HUES48 (cell line): ENCODE results near the gene CD4.
A peak's percentile ranks its signal among the peaks of the same experiment; 100 is the strongest.
"Not testable (repeated sequence)": the region's sequence is repeated elsewhere in the genome, so short reads cannot be mapped to it uniquely, and the experiment has no call there.

Experiments used
- H3K27ac ChIP-seq: one replicate; pipeline ENCODE4 v1.7.0; 2013; ENCODE audit warnings: low read depth, low read length, inconsistent platforms
- H3K27me3 ChIP-seq: 2 replicates; pipeline ENCODE4 v1.6.1; 2013; ENCODE audit warnings: mild to moderate bottlenecking, low read length; ENCODE audit not compliant: control insufficient read depth, insufficient read depth
- H3K36me3 ChIP-seq: 2 replicates; pipeline ENCODE4 v1.6.1; 2013; ENCODE audit warnings: low read length; ENCODE audit not compliant: control insufficient read depth, insufficient read depth
- H3K4me1 ChIP-seq: 2 replicates; pipeline ENCODE4 v1.6.1; 2013; ENCODE audit warnings: mild to moderate bottlenecking, low read length; ENCODE audit not compliant: control insufficient read depth, insufficient read depth
- H3K4me3 ChIP-seq: 2 replicates; pipeline ENCODE4 v1.5.1; 2013; ENCODE audit warnings: mild to moderate bottlenecking, low read depth, low read length
- H3K9ac ChIP-seq: 2 replicates; pipeline ENCODE4 v1.6.1; 2013; ENCODE audit warnings: mild to moderate bottlenecking, low read depth, low read length, moderate library complexity
- H3K9me3 ChIP-seq: 2 replicates; pipeline ENCODE4 v1.6.1; 2013; ENCODE audit warnings: low read length; ENCODE audit not compliant: control insufficient read depth, insufficient read depth

The CD4 gene

DNA sequence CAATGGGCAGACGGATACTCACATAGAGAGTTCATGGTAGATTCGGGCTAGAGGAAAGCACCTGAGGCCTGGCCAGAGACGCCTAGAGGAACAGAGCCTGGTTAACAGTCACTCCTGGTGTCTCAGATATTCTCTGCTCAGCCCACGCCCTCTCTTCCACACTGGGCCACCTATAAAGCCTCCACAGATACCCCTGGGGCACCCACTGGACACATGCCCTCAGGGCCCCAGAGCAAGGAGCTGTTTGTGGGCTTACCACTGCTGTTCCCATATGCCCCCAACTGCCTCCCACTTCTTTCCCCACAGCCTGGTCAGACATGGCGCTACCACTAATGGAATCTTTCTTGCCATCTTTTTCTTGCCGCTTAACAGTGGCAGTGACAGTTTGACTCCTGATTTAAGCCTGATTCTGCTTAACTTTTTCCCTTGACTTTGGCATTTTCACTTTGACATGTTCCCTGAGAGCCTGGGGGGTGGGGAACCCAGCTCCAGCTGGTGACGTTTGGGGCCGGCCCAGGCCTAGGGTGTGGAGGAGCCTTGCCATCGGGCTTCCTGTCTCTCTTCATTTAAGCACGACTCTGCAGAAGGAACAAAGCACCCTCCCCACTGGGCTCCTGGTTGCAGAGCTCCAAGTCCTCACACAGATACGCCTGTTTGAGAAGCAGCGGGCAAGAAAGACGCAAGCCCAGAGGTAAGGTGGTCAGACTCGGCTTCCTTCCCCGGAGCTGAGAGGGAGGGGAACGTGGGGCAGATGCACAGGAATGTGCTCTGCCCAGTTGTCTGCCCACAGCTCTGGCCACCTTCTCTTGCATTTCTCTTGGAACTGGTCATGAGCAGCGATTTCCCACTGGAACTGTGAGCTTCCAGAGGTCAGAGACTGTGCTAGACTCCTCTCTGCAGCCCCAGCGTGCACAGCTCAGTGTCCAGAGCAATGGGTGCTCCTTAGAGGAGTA is at the start of gene CD4:
Gene CD4 (plus strand): TSS at position 557 of the 953 bp plus-strand sequence. CDS start 10,611 bp downstream, outside the sequence.
- Histone ChIP-seq H3K9ac (no peak within 1 kb of the TSS), H3K27me3 (no peaks in the 10 kb centered on the region), H3K9me3 (no peaks in the 10 kb centered on the region), H3K27ac (no peak within 1 kb of the TSS), H3K4me3 (no peak within 1 kb of the TSS), H3K36me3 (no peaks in the 10 kb centered on the region), H3K4me1 (peaks cover 18% of the 10 kb centered on the region)

DNA sequence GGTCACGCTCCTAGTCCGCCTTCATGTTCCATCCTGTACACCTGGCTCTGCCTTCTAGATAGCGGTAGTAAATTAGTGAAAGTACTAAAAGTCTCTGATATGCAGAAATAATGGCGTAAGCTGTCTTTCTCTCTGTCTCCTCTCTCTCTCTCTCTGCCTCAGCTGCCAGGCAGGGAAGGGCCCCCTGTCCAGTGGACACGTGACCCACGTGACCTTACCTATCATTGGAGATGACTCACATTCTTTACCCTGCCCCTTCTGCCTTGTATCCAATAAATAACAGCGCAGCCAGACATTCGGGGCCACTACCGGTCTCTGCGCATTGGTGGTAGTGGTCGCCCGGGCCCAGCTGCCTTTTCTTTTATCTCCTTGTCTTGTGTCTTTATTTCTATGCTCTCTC is 47.2 kb upstream of the CD4 start:
- not testable (repeated sequence) for H3K27me3 ChIP-seq, H3K4me1 ChIP-seq, H3K4me3 ChIP-seq, H3K9me3 ChIP-seq, H3K9ac ChIP-seq, H3K27ac ChIP-seq
- peaks cover 16% of the 10 kb centered on the region for H3K36me3 ChIP-seq

DNA sequence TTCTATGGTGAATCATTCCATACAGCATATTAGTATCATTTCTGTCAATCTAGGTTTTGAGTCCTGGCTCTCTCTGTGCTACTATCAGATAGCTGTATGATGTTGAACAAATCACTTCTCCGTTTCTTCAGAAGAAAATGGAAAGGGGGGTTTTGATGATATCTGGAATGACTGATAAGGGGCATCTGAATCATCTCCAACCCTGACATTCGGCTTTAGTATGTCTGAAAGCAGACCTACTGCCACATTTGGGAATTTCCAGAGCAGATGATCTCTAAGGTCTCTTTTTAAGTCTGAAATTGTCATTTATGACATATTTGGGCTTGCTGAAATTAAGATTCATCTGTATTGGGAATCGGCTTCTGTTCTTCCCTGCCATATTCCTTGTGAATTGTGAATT is 46.5 kb upstream of the CD4 start:
- Histone ChIP-seq H3K36me3 (peaks cover 23% of the 10 kb centered on the region), H3K9ac (no peak overlapping the region), H3K4me3 (no peak overlapping the region), H3K27ac (no peak overlapping the region), H3K9me3 (no peaks in the 10 kb centered on the region), H3K4me1 (no peaks in the 10 kb centered on the region), H3K27me3 (no peaks in the 10 kb centered on the region)

DNA sequence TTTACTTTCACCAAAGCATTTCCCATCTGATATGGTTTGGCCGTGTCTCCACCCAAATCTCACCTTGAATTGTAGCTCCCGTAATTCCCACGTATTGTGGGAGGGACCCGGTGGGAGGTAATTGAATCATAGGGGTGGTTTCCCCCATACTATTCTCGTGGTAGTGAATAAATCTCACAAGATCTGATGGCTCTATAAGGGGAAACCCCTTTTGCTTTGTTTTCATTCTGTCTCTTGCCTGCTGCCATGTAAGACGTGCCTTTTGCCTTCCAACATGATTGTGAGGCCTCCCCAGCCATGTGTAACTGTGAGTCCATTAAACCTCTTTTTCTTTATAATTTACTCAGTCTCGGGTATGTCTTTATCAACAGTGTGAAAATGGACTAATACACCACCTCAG is 46.0 kb upstream of the CD4 start:
- H3K36me3 ChIP-seq: peaks cover 28% of the 10 kb centered on the region

DNA sequence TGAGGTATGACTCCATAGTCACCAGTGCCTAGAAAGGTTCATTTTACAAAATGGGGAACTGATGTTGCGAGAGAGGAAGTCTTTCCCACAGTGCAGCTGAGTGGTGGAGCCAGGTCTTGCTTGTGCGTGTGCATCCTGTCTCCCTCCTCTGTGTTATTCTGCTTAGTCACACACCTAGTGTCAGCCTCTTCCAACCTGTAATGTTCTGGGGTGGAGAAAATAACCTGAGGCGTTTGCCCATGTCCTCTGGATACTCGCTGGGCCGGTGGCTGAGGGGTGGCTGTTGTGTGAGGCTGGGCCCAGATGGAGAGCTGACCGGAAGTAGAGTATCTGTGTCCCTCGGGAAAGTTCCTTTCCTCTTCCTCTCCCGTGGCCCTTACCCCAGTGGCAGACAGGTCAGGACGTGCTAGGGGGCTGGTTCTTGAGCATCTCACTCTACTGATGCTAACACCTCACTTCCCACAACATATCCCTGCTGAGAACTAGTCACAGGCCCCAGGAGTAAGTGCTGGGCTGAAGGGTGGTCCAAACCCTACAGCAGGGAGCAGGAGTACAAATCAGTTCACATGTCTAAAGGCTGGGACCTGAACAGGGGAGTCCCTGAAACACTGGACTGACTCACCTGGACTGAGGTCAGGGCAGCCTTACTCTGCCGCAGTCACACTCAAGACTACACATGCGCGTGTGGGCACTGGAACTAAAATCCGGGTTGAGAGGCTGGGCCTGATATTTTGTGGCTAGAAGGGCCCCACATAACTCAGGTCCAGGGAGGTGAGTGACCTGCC is 43.4 kb upstream of the CD4 start:
- H3K9ac ChIP-seq: no peak overlapping the region
- no peaks in the 10 kb centered on the region for H3K9me3 ChIP-seq
- H3K27me3 ChIP-seq: no peaks in the 10 kb centered on the region
- no peaks in the 10 kb centered on the region for H3K4me1 ChIP-seq
- H3K27ac ChIP-seq: no peak overlapping the region
- H3K36me3 ChIP-seq: peaks cover 53% of the 10 kb centered on the region
- H3K4me3 ChIP-seq: no peak overlapping the region

More for the DNA sequence above, 46.0 kb upstream of the CD4 start:
- not testable (repeated sequence) for H3K9me3 ChIP-seq, H3K27me3 ChIP-seq, H3K9ac ChIP-seq, H3K4me1 ChIP-seq, H3K4me3 ChIP-seq, H3K27ac ChIP-seq

DNA sequence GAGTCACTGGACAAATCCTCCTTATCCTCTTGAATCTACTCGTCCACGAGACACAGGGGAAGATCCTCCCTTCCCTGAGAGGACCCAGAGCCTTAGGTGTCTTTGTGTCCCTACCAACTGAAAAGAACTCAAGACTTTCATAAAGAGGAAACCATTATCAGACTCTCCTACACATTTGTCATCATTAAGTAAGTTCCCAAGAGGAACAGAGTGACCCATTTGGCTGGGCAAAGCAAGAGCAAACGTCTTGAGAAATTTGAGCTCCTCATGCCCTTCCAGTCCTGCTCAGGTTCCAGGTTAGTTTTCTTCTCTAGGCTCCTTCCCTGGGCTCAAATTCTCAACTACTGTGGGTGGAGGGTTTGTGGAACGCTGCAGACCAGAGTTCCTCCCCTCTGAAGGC is 42.1 kb upstream of the CD4 start:
- H3K4me3 ChIP-seq: no peak overlapping the region
- H3K9me3 ChIP-seq: no peaks in the 10 kb centered on the region
- peaks cover 64% of the 10 kb centered on the region for H3K36me3 ChIP-seq
- H3K27ac ChIP-seq: no peak overlapping the region
- H3K4me1 ChIP-seq: peaks cover 4% of the 10 kb centered on the region
- H3K9ac ChIP-seq: no peak overlapping the region
- H3K27me3 ChIP-seq: no peaks in the 10 kb centered on the region

DNA sequence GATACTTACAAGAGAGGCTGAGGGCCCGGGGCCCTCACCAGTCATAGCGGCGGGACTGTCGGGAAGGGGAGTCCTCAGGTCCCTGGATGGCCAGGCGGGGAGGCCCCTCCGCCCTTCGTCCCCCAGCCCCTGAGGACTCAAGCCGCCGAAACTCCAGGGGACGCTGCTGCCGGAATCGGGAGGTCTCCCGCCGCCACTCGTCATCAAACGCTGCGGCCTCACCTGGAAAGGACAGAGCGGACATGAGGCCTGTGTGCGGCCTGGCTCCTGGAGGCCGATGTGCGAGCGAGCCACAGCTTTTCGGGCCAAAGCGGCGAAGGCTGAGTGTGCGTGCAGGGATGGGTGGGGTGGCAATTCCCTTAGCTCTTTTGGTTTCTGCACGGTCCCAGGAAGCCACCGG is 40.6 kb upstream of the CD4 start:
- Histone ChIP-seq H3K4me1 (peaks cover 6% of the 10 kb centered on the region), H3K27me3 (no peaks in the 10 kb centered on the region), H3K4me3 (no peak overlapping the region), H3K36me3 (peaks cover 64% of the 10 kb centered on the region), H3K9me3 (no peaks in the 10 kb centered on the region), H3K9ac (no peak overlapping the region), H3K27ac (no peak overlapping the region)

DNA sequence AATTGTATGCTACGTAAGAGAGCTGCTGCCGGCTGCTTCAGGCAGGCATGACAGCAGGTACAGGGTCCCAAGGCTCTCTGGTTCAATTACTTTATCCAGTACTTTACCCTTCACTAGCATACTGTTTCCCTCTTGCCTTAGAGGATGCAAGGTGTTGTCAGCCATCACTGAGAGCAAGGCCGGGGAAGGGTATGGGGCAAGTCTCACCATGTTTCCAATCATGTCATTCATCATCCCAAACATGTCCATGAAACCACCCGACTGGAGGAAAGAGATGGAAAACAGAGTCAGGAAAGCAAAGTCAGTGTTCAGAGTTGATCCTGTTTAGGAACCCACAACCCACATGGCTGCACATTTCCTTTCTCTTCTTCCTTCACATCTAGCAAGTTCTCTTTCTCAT is 38.8 kb upstream of the CD4 start:
- Histone ChIP-seq H3K27me3 (no peaks in the 10 kb centered on the region), H3K4me1 (peaks cover 12% of the 10 kb centered on the region), H3K27ac (no peak overlapping the region), H3K9me3 (no peaks in the 10 kb centered on the region), H3K36me3 (peaks cover 63% of the 10 kb centered on the region), H3K9ac (no peak overlapping the region), H3K4me3 (no peak overlapping the region)

DNA sequence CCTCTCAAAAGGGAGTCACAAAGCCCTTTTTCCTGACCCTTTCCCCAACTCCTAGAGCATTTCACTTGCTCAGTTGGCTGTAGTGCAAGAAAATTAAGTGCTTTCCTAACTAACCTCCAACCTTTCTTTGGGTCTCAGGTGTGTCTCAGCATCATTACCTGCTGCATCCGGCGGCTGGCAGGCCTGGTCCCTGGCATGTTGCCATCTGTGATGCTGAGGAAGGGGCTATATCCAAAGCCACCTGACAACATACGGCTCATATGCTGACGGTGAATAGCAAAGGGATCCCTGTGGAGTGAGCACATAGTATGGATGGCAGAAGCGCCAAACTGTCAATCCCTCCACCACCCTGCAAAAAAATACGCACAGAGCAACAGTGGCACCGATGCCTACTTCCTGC is 37.6 kb upstream of the CD4 start:
- H3K4me3 ChIP-seq: peak overlapping the region; percentile 93
- H3K27me3 ChIP-seq: no peaks in the 10 kb centered on the region
- peaks cover 12% of the 10 kb centered on the region for H3K4me1 ChIP-seq
- H3K9me3 ChIP-seq: no peaks in the 10 kb centered on the region
- no peak overlapping the region for H3K27ac ChIP-seq
- H3K36me3 ChIP-seq: peaks cover 51% of the 10 kb centered on the region
- no peak overlapping the region for H3K9ac ChIP-seq

DNA sequence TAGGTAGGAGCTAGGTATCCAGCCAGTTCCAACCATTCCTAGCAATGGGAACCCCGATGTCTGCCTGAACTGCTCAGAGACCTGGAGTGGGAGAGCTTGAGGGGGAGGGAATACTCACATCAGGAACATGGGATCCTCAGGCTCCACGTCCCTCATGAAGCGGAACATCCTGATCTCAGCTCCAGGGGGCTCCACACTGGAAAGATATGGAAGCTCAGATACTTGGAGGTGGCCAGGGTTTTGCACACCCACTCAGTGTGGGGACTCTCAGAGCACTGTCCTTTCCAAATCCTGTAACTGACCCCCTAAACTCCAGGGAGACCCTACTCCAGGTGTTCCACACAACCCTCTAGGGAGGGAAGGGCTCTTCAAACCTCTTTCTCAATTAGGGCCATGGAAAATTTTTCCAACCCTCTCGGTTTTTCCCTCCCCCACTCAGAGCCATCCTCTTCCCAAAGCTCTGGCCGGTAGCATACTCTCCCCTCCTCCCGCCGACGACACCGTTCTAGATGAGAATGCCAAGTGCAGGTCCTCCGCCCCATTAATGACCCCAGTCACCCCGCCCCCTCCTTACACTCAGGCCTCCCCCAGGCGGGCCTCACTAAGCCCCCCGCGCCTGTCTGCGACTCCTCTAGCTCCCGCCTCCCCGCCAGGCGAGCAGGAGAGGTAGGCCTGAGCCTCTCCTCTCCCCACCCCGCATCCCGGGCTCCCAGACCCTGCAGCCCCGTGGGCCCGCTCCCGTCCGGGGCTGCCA is 37.0 kb upstream of the CD4 start:
- Histone ChIP-seq H3K36me3 (peaks cover 46% of the 10 kb centered on the region), H3K4me3 (peak overlapping the region; percentile 93), H3K9ac (peak overlapping the region; percentile 86), H3K4me1 (peaks cover 12% of the 10 kb centered on the region), H3K27ac (peak overlapping the region; percentile 98), H3K9me3 (no peaks in the 10 kb centered on the region), H3K27me3 (no peaks in the 10 kb centered on the region)
